Activated T-helper 2 cell treated with anti-CD3 and anti-CD28 coated beads, Interferon-gamma antibody, Interleukin-2, Interleukin-4, amounts not matched to agents 10 μg/mL and 5 μg/mL and 100 μg/mL, durations not matched to agents 14 hours and 24 hours and 36 hours (primary cell): ENCODE data around the gene UACA. TPM values are rescaled to one million over a fixed set of nuclear protein-coding genes. Genes with fewer than 3 reads are reported as not detected.
"Not testable (repeated sequence)": the region's sequence is repeated elsewhere in the genome, so short reads cannot be mapped to it uniquely, and the experiment has no call there.

Source experiments
- DNase-seq: peaks from one replicate; pipeline ENCODE4 v3.0.0; 2021; ENCODE audit warnings: low spot score
- H3K27ac Mint-ChIP-seq: one replicate; pipeline ENCODE4 v1.8.0; 2021; ENCODE audit warnings: mixed read lengths
- H3K27me3 Mint-ChIP-seq: one replicate; pipeline ENCODE4 v1.8.0; 2021; ENCODE audit warnings: low read depth, mixed read lengths
- H3K36me3 Mint-ChIP-seq: one replicate; pipeline ENCODE4 v1.8.0; 2021; ENCODE audit warnings: low read depth, mixed read lengths
- H3K4me1 Mint-ChIP-seq: one replicate; pipeline ENCODE4 v1.8.0; 2021; ENCODE audit warnings: low read depth, mixed read lengths
- H3K4me3 Mint-ChIP-seq: one replicate; pipeline ENCODE4 v1.8.0; 2021; ENCODE audit warnings: low read depth, mild to moderate bottlenecking, moderate library complexity, mixed read lengths
- H3K9me3 Mint-ChIP-seq: one replicate; pipeline ENCODE4 v1.8.0; 2021; ENCODE audit warnings: mixed read lengths
- intact Hi-C: fragments of 100-400 bp; cut with micrococcal nuclease; formaldehyde crosslinking; loops from one replicate; pipeline ENCODE4 v1.15.1; 2023
- total RNA-seq: library from RNA; stranded (reverse); gene quantifications from 2 replicates; pipeline ENCODE4 v1.2.3, GENCODE V29; 2022

UACA gene
- total RNA-seq, result 1.1 and 1.3 TPM in 2 replicates

GRCh38 chr15:70763120-70763949 is at the start of gene UACA:
TSS of gene UACA (minus strand) at chr15:70763558. CDS start at chr15:70763407, 151 bp downstream.
- H3K9me3 Mint-ChIP-seq, result no peaks in the 10 kb centered on the region
- H3K36me3 Mint-ChIP-seq, result no peaks in the 10 kb centered on the region
- intact Hi-C loops, result loop anchor here (5.0 kb wide), 1 partner anchor 91 kb away; no protein-coding TSS in a partner anchor
- H3K4me3 Mint-ChIP-seq, result peak within 1 kb of the TSS; percentile 82
- H3K4me1 Mint-ChIP-seq, result peaks cover 17% of the 10 kb centered on the region
- no peak within 1 kb of the TSS for H3K27ac Mint-ChIP-seq
- DNase-seq, result peak; percentile 67
- H3K27me3 Mint-ChIP-seq, result peaks cover 58% of the 10 kb centered on the region

GRCh38 chr15:70812827-70813364 is 49.5 kb upstream of the UACA start:
- no peak overlapping the region for H3K4me3 Mint-ChIP-seq
- DNase-seq, result no peak
- H3K9me3 Mint-ChIP-seq, result no peaks in the 10 kb centered on the region
- no peaks in the 10 kb centered on the region for H3K4me1 Mint-ChIP-seq
- no peak overlapping the region for H3K27ac Mint-ChIP-seq
- no peaks in the 10 kb centered on the region for H3K36me3 Mint-ChIP-seq
- peaks cover 4% of the 10 kb centered on the region for H3K27me3 Mint-ChIP-seq
- intact Hi-C loops, result loop anchor here (2.0 kb wide), 1 partner anchor 132 kb away; no protein-coding TSS in a partner anchor

DNA sequence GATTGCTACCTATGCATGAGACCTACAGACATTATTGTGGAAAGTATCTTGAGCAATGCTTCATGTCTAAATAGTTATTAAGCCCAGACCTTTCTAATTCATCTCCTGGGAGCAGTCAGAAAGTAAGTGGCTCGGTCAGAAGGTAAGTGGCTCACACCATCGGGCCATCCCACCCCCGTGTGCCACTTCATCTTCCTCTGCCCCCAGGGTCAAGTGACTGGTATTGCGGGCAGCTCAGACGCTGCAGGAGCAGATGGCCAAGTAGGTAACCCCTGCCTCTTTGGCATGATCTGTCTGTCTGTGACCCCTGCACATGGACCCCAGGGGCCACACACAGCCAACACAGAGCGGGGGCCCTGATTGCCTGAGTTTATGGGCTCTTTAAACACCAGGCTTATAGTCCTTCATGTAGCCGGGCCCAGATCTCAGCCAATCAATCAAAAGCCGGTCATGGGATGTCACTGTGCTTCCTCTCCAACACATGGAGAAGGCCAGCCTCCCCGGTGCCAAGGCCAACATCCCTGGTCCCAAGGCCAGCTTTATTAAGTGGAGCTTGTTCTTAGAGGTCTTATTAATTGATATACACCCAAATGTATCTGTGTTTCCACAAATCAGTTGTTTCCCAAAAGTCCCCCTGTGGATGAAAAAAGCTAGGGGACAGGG is 47.7 kb upstream of the UACA start:
- H3K9me3 Mint-ChIP-seq, result no peaks in the 10 kb centered on the region
- intact Hi-C loops, result no loop called here
- no peak overlapping the region for H3K27ac Mint-ChIP-seq
- H3K4me1 Mint-ChIP-seq, result no peaks in the 10 kb centered on the region
- peaks cover 4% of the 10 kb centered on the region for H3K27me3 Mint-ChIP-seq
- H3K36me3 Mint-ChIP-seq, result no peaks in the 10 kb centered on the region
- DNase-seq, result no peak
- no peak overlapping the region for H3K4me3 Mint-ChIP-seq

- Mint-ChIP-seq H3K4me3 (no peak overlapping the region), H3K27me3 (peaks cover 4% of the 10 kb centered on the region), H3K36me3 (no peaks in the 10 kb centered on the region), H3K27ac (no peak overlapping the region), H3K4me1 (no peaks in the 10 kb centered on the region), H3K9me3 (no peaks in the 10 kb centered on the region)
- no peak for DNase-seq
- intact Hi-C loops, result no loop called here
Observed at GRCh38 chr15:70806992-70807712, 43.8 kb upstream of the UACA start.

- intact Hi-C loops, H3K27ac Mint-ChIP-seq, DNase-seq, H3K36me3 Mint-ChIP-seq, H3K27me3 Mint-ChIP-seq, H3K9me3 Mint-ChIP-seq, H3K4me3 Mint-ChIP-seq, H3K4me1 Mint-ChIP-seq: not testable (repeated sequence)
Observed at GRCh38 chr15:70804388-70804787, 41.0 kb upstream of the UACA start.

- H3K4me3 Mint-ChIP-seq, result no peak overlapping the region
- peaks cover 2% of the 10 kb centered on the region for H3K27me3 Mint-ChIP-seq
- no peaks in the 10 kb centered on the region for H3K9me3 Mint-ChIP-seq
- H3K4me1 Mint-ChIP-seq, result no peaks in the 10 kb centered on the region
- no peaks in the 10 kb centered on the region for H3K36me3 Mint-ChIP-seq
- no peak overlapping the region for H3K27ac Mint-ChIP-seq
- intact Hi-C loops, result no loop called here
- no peak for DNase-seq
Observed at GRCh38 chr15:70802629-70803028, 39.3 kb upstream of the UACA start.

DNA sequence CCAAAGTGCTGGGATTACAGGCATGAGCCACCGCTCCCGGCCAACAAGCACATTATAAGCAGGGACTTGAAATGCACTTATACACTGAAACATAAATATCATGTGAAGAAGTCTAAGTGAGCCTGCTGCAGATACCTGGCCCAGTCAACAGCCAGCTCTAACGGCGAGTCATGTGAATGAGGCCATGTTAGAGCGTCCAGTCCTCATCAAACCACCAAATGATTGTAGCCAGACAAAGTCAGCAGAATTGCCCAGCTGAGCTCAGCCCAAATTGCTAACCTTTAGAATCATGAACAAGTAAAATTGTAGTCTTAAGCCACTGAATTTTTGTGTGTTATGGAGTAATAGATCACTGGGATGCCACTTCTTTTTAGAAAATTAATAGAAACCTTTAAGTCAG is 37.8 kb upstream of the UACA start:
- Mint-ChIP-seq H3K4me3 (no peak overlapping the region), H3K4me1 (no peaks in the 10 kb centered on the region), H3K36me3 (no peaks in the 10 kb centered on the region), H3K9me3 (no peaks in the 10 kb centered on the region), H3K27me3 (no peaks in the 10 kb centered on the region), H3K27ac (no peak overlapping the region)
- intact Hi-C loops, result no loop called here
- DNase-seq, result no peak

GRCh38 chr15:70799667-70800450 is 36.5 kb upstream of the UACA start:
- H3K4me3 Mint-ChIP-seq, result no peak overlapping the region

GRCh38 chr15:70797464-70797863 is 34.1 kb upstream of the UACA start:
- intact Hi-C loops, result no loop called here
- no peaks in the 10 kb centered on the region for H3K36me3 Mint-ChIP-seq
- H3K9me3 Mint-ChIP-seq, result no peaks in the 10 kb centered on the region
- H3K4me3 Mint-ChIP-seq, result no peak overlapping the region
- no peak overlapping the region for H3K27ac Mint-ChIP-seq
- H3K4me1 Mint-ChIP-seq, result no peaks in the 10 kb centered on the region
- DNase-seq, result no peak
- H3K27me3 Mint-ChIP-seq, result peaks cover 6% of the 10 kb centered on the region

More at GRCh38 chr15:70799667-70800450, 36.5 kb upstream of the UACA start:
- Mint-ChIP-seq H3K9me3 (no peaks in the 10 kb centered on the region), H3K27ac (no peak overlapping the region), H3K36me3 (no peaks in the 10 kb centered on the region), H3K27me3 (peaks cover 2% of the 10 kb centered on the region), H3K4me1 (no peaks in the 10 kb centered on the region)
- no peak for DNase-seq
- intact Hi-C loops, result no loop called here

DNA sequence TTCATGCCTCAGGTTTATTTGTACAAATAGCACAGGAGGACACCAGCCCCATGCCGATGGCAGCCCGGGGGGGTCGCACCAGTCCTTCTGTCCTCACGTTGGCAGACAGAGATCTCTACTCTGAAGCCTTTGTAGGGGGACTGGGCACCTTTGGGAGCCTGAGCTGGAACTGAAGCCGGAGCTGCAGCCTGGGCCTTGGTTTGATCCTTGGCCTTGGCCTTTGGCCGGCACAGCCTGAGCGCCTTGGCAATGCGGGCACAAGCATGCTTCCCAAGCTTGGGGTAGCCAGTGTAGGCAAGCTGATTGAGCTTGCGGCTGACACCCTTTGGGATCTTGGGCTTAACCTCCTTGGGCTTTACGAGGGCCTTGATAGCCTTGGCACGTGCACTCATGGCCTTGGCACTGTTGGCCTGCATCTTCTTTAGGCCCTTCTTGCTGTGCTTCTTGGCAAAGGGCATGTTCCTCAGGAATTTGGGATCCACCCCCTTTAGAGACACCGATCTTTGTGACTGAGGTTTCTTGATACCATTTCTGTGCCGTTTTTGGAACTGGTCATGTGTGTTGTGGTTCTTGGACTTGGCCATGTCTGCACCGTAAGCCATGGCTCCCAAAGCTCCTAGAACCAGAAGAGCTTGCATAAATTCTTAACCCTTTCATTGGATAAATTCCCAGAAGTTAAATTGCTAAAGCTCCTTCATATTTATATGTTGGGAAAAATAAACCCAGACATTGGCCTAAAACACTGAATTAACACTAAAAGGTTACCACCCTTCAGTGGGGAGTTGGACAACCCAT is 33.4 kb upstream of the UACA start:
- H3K4me1 Mint-ChIP-seq, result no peaks in the 10 kb centered on the region
- H3K4me3 Mint-ChIP-seq, result no peak overlapping the region
- no peak overlapping the region for H3K27ac Mint-ChIP-seq
- H3K27me3 Mint-ChIP-seq, result peaks cover 11% of the 10 kb centered on the region
- no peaks in the 10 kb centered on the region for H3K9me3 Mint-ChIP-seq
- intact Hi-C loops, result no loop called here
- DNase-seq, result no peak
- H3K36me3 Mint-ChIP-seq, result no peaks in the 10 kb centered on the region

DNA sequence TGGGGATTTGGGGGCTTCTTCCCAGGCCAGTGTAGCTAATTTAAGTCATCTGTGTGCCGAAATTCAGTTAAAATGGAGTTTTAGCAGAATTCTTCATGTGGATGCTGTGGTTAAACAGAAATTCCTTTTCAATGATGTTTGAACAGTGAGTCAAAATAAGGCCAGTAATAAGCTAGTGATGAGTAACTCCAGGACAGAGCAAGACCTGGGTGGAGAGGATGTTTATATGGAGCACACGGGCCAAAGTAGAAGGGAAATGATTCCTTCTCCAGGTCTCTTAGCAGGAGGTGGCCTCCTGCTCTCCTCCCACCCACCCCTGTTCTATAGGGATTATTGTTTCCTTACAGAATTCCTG is 31.9 kb upstream of the UACA start:
- Mint-ChIP-seq H3K4me3 (no peak overlapping the region), H3K4me1 (no peaks in the 10 kb centered on the region), H3K36me3 (no peaks in the 10 kb centered on the region), H3K27ac (no peak overlapping the region), H3K9me3 (no peaks in the 10 kb centered on the region), H3K27me3 (peaks cover 11% of the 10 kb centered on the region)
- DNase-seq, result no peak
- intact Hi-C loops, result no loop called here
